HCT116 (cell line): Measurements from ENCODE around the gene ZMYND12. TPM values are rescaled to one million over a fixed set of nuclear protein-coding genes. Genes with fewer than 3 reads are reported as not detected.

ENCODE experiments used
- ATAC-seq: fragments of 200-7000 bp; cut with Tn5 transposase; 2 replicates; pipeline ENCODE4 v1.9.1; 2020; ENCODE audit warnings: mild to moderate bottlenecking, moderate library complexity
- BruUV-seq: library from RNA; stranded (reverse); fragments of 400-500 nt; replicated peaks from 2 replicates; lab custom pipeline; 2021; lab: Mats Ljungman, UMichigan
- CTCF ChIA-PET: fragments of 300-600 bp; sonication (Branson Sonifier 250); formaldehyde crosslinking; loops from one replicate; lab custom pipeline; 2021; ENCODE audit warnings: antibody characterized with exemption; lab: Charles Lee
- POLR2A ChIA-PET: fragments of 300-600, 350-600 bp; sonication (Branson Sonifier 250); formaldehyde crosslinking; loops from one replicate; lab custom pipeline; 2021; ENCODE audit warnings: antibody characterized with exemption; lab: Charles Lee
- RAD21 ChIA-PET, 2 experiments: fragments of 300-600 bp; sonication (Branson Sonifier 250); formaldehyde crosslinking; loops; one replicate each; lab custom pipeline; 2023; ENCODE audit warnings: low total read pairs in 2 of 2; ENCODE audit not compliant: uncharacterized antibody in 2 of 2, unreplicated experiment in 2 of 2, low non-redundant PET in 1 of 2; lab: Charles Lee
- DNase-seq: peaks from one replicate; pipeline ENCODE4 v3.0.0-alpha.2; 2010; ENCODE audit warnings: low read depth, low spot score
- H2AFZ ChIP-seq: fragments of 200-600 bp; shearing (Covaris generic), sonication (generic); 2 replicates; pipeline ENCODE4 v1.6.1; 2017; ENCODE audit warnings: low read depth, mixed run types, mixed read lengths, antibody characterized with exemption, low read length; ENCODE audit not compliant: poor library complexity, severe bottlenecking
- H3K27ac ChIP-seq: 2 replicates; pipeline ENCODE4 v1.5.1; 2012; ENCODE audit warnings: low read depth, low read length
- H3K27me3 ChIP-seq: fragments of 200-600 bp; sonication (generic); 2 replicates; pipeline ENCODE4 v1.6.1; 2016; ENCODE audit warnings: mixed run types, low read length, mixed read lengths; ENCODE audit not compliant: insufficient read depth
- H3K36me3 ChIP-seq, 2 experiments: fragments of 200-500 bp in 1 of 2; fragments of 200-600 bp in 1 of 2; sonication (Bioruptor generic) in 1 of 2; sonication (generic) in 1 of 2; 2 replicates each; pipeline versions ENCODE4 v1.5.1 to v1.6.1; 2014 to 2016; ENCODE audit warnings: low read length in 2 of 2, inconsistent platforms in 1 of 2, mixed read lengths in 1 of 2, mixed run types in 1 of 2; ENCODE audit not compliant: insufficient read depth in 2 of 2, control insufficient read depth in 1 of 2
- H3K4me1 ChIP-seq, 2 experiments: fragments of 200-600 bp in 1 of 2; sonication (generic) in 1 of 2; 2 replicates each; pipeline versions ENCODE4 v1.5.1 to v1.6.1; 2012 to 2017; ENCODE audit warnings: low read length in 2 of 2, inconsistent platforms in 1 of 2, mild to moderate bottlenecking in 1 of 2, mixed read lengths in 1 of 2, mixed run types in 1 of 2, moderate library complexity in 1 of 2; ENCODE audit not compliant: insufficient read depth in 2 of 2, control insufficient read depth in 1 of 2
- H3K4me2 ChIP-seq: fragments of 200-600 bp; sonication (generic); 2 replicates; pipeline ENCODE4 v1.6.1; 2017; ENCODE audit warnings: mixed run types, low read length, mixed read lengths
- H3K4me3 ChIP-seq, 2 experiments: fragments of 200-600 bp in 1 of 2; sonication (generic) in 1 of 2; replicated peaks in 1 of 2; 2 replicates each; pipeline ENCODE4 v1.5.1; 2011 to 2016; ENCODE audit warnings: low read length in 2 of 2, control low read depth in 1 of 2, low read depth in 1 of 2, mild to moderate bottlenecking in 1 of 2, mixed read lengths in 1 of 2, mixed run types in 1 of 2
- H3K79me2 ChIP-seq: fragments of 200-600 bp; sonication (generic); 2 replicates; pipeline ENCODE4 v1.6.1; 2017; ENCODE audit warnings: mild to moderate bottlenecking, mixed run types, low read length, moderate library complexity, mixed read lengths; ENCODE audit not compliant: insufficient read depth
- H3K9ac ChIP-seq: fragments of 200-600 bp; sonication (generic); 2 replicates; pipeline ENCODE4 v1.6.1; 2016; ENCODE audit warnings: low read length, mixed read lengths
- H3K9me2 ChIP-seq: fragments of 200-600 bp; sonication (generic), shearing (Covaris generic); 2 replicates; pipeline ENCODE4 v1.6.1; 2017; ENCODE audit warnings: mixed run types, mild to moderate bottlenecking, moderate library complexity; ENCODE audit not compliant: insufficient read depth
- H3K9me3 ChIP-seq, 2 experiments: fragments of 200-500 bp in 1 of 2; fragments of 200-600 bp in 1 of 2; sonication (Bioruptor generic) in 1 of 2; sonication (generic) in 1 of 2; 2 replicates each; pipeline ENCODE4 v1.6.1; 2014 to 2017; ENCODE audit warnings: low read length in 2 of 2, mixed read lengths in 2 of 2, inconsistent platforms in 1 of 2, low read depth in 1 of 2, mild to moderate bottlenecking in 1 of 2, mixed run types in 1 of 2, moderate library complexity in 1 of 2; ENCODE audit not compliant: control insufficient read depth in 1 of 2, insufficient read depth in 1 of 2
- H4K20me1 ChIP-seq: fragments of 200-600 bp; sonication (generic), shearing (Covaris generic); 2 replicates; pipeline ENCODE4 v1.6.1; 2017; ENCODE audit warnings: mixed run types, mild to moderate bottlenecking, moderate library complexity; ENCODE audit not compliant: insufficient read depth
- CTCF ChIP-seq, 3 experiments: fragments of 200-600 bp in 1 of 3; sonication (generic) in 1 of 3; IDR thresholded peaks in 2 of 3; conservative IDR thresholded peaks in 1 of 3; 2 replicates each; pipeline ENCODE4 v1.5.1; 2012 to 2017; ENCODE audit warnings: low read depth in 2 of 3, low read length in 2 of 3, antibody characterized with exemption in 1 of 3, borderline replicate concordance in 1 of 3, control low read depth in 1 of 3, mild to moderate bottlenecking in 1 of 3, mixed read lengths in 1 of 3, mixed run types in 1 of 3, moderate library complexity in 1 of 3; ENCODE audit not compliant: insufficient read depth in 1 of 3
- EGR1 ChIP-seq: IDR thresholded peaks from 2 replicates; pipeline ENCODE4 v1.6.1; 2012; ENCODE audit warnings: low read depth
- EZH2phosphoT487 ChIP-seq: fragments of 200-600 bp; IDR thresholded peaks from 2 replicates; pipeline ENCODE4 v1.6.1; 2018; ENCODE audit warnings: antibody characterized with exemption, borderline replicate concordance
- FOSL1 ChIP-seq: IDR thresholded peaks from 2 replicates; pipeline ENCODE4 v1.6.1; 2012; ENCODE audit warnings: low read depth
- JUND ChIP-seq: IDR thresholded peaks from 2 replicates; pipeline ENCODE4 v1.6.1; 2012
- MAX ChIP-seq: IDR thresholded peaks from 2 replicates; pipeline ENCODE4 v1.6.1; 2012
- POLR2A ChIP-seq: IDR thresholded peaks from 2 replicates; pipeline ENCODE4 v1.7.0; 2011; ENCODE audit warnings: borderline replicate concordance; ENCODE audit not compliant: insufficient read depth, insufficient read length; ENCODE audit errors: extremely low read depth
- RAD21 ChIP-seq: IDR thresholded peaks from 2 replicates; pipeline ENCODE4 v1.6.1; 2012; ENCODE audit warnings: low read depth, mild to moderate bottlenecking
- SIN3A ChIP-seq: IDR thresholded peaks from 2 replicates; pipeline ENCODE4 v1.6.1; 2012; ENCODE audit warnings: low read depth
- SP1 ChIP-seq: IDR thresholded peaks from 2 replicates; pipeline ENCODE4 v1.6.1; 2012; ENCODE audit warnings: low read depth
- SRF ChIP-seq: IDR thresholded peaks from 2 replicates; pipeline ENCODE4 v1.6.1; 2012; ENCODE audit warnings: low read depth
- ZBTB33 ChIP-seq: IDR thresholded peaks from 2 replicates; pipeline ENCODE4 v1.6.1; 2011; ENCODE audit warnings: mild to moderate bottlenecking, low read length, moderate library complexity; ENCODE audit not compliant: insufficient replicate concordance; ENCODE audit errors: extremely low read depth
- ZNF274 ChIP-seq: fragments of 200-500 bp; sonication (Bioruptor generic); IDR thresholded peaks from 2 replicates; pipeline ENCODE4 v1.6.1; 2014; ENCODE audit warnings: mild to moderate bottlenecking, low read depth, low read length, inconsistent platforms
- intact Hi-C: fragments of 100-400 bp; cut with micrococcal nuclease; formaldehyde crosslinking; loops from 2 replicates; pipeline ENCODE4 v1.10.0; 2022
- total RNA-seq: library from RNA; stranded (reverse); gene quantifications from one replicate; pipeline ENCODE4 v1.2.1, GENCODE V29; 2021; ENCODE audit not compliant: unreplicated experiment

The ZMYND12 gene
- total RNA-seq, 1 experiment from 2014 or later, result 0.25 TPM

GRCh38 chr1:42476605-42477004 lies 20.8 kb upstream of the ZMYND12 start:
- CTCF ChIA-PET, result no interaction called here
- Histone ChIP-seq H3K9me3 (no peaks in the 10 kb centered on the region), H3K4me3 (no peak overlapping the region), H3K27me3 (no peaks in the 10 kb centered on the region), H3K9me2 (no peaks in the 10 kb centered on the region), H4K20me1 (no peaks in the 10 kb centered on the region), H3K79me2 (no peaks in the 10 kb centered on the region), H3K9ac (no peak overlapping the region), H3K36me3 (no peaks in the 10 kb centered on the region), H2AFZ (no peak overlapping the region), H3K27ac (no peak overlapping the region), H3K4me2 (no peak overlapping the region), H3K4me1 (peaks cover 0 to 5% of the 10 kb centered on the region in 2 experiments; a peak in 1 of 4 replicates)
- no peak for ATAC-seq
- RAD21 ChIA-PET, result no interaction called here
- intact Hi-C loops, result no loop called here
- POLR2A ChIA-PET, result no interaction called here
- no peak for DNase-seq
- BruUV-seq, result no TSS peak
- TF ChIP-seq CTCF (IDR thresholded peaks at IDR 0.05 in 2 of 3, conservative IDR thresholded peaks at IDR 0.05 in 1 of 3; ENCODE audit: borderline replicate concordance in 1 of 3, insufficient read depth in 1 of 3, low read depth in 2 of 3, low read length in 2 of 3) (no peak), FOSL1 (no peak), POLR2A (no peak), JUND (no peak), EZH2phosphoT487 (no peak)

GRCh38 chr1:42469727-42470126 lies 13.9 kb upstream of the ZMYND12 start:
- ChIA-PET POLR2A (no interaction called here), CTCF (no interaction called here), RAD21 (no interaction called here)
- no peaks in the 10 kb centered on the region for H3K79me2 ChIP-seq
- no peak overlapping the region for H3K4me3 ChIP-seq
- no peak overlapping the region for H3K9ac ChIP-seq
- no peak overlapping the region for H3K27ac ChIP-seq
- H2AFZ ChIP-seq, result no peak overlapping the region
- intact Hi-C loops, result no loop called here
- DNase-seq, result no peak
- no peak overlapping the region for H3K4me2 ChIP-seq
- no peaks in the 10 kb centered on the region for H4K20me1 ChIP-seq
- no peaks in the 10 kb centered on the region for H3K27me3 ChIP-seq
- ATAC-seq, result no peak
- no peaks in the 10 kb centered on the region for H3K9me2 ChIP-seq
- H3K4me1 ChIP-seq, result no peaks in the 10 kb centered on the region
- H3K36me3 ChIP-seq, result no peaks in the 10 kb centered on the region
- H3K9me3 ChIP-seq, result no peaks in the 10 kb centered on the region
- BruUV-seq, result no TSS peak
- no peak for TF ChIP-seq SRF
- no peak for TF ChIP-seq JUND
- TF ChIP-seq ZNF274, result no peak
- no peak for TF ChIP-seq EGR1
- TF ChIP-seq SIN3A, result no peak
- no peak for TF ChIP-seq SP1
- no peak for TF ChIP-seq MAX
- no peak for TF ChIP-seq CTCF (IDR thresholded peaks at IDR 0.05 in 2 of 3, conservative IDR thresholded peaks at IDR 0.05 in 1 of 3; ENCODE audit: borderline replicate concordance in 1 of 3, insufficient read depth in 1 of 3, low read depth in 2 of 3, low read length in 2 of 3)
- no peak for TF ChIP-seq ZBTB33
- no peak for TF ChIP-seq EZH2phosphoT487
- no peak for TF ChIP-seq RAD21
